GM12878 (cell line): Measurements from ENCODE around the gene STAG1. TPM values are rescaled to one million over a fixed set of nuclear protein-coding genes. Genes with fewer than 3 reads are reported as not detected.

ENCODE experiments used
- ATAC-seq: fragments of 200-7000 bp; cut with Tn5 transposase; 3 replicates; pipeline ENCODE4 v1.9.1; 2020; ENCODE audit warnings: mild to moderate bottlenecking, moderate library complexity
- BruUV-seq: library from RNA; stranded (reverse); fragments of 400-500 nt; replicated peaks from 2 replicates; lab custom pipeline; 2021; lab: Mats Ljungman, UMichigan
- CTCF ChIA-PET: fragments of 300-600 bp; sonication (Branson Sonifier 250); formaldehyde crosslinking; extraction: SDS; loops from one replicate; lab custom pipeline; 2021; ENCODE audit warnings: inconsistent platforms; lab: Yijun Ruan, JAX
- POLR2A ChIA-PET: fragments of 350-600 bp; formaldehyde crosslinking; extraction: SDS; loops from one replicate; lab custom pipeline; 2021; ENCODE audit warnings: inconsistent platforms; lab: Charles Lee
- RAD21 ChIA-PET: fragments of 300-600 bp; sonication (Branson Sonifier 250); formaldehyde crosslinking; loops from one replicate; lab custom pipeline; 2023; ENCODE audit warnings: antibody characterized with exemption; ENCODE audit not compliant: unreplicated experiment; lab: Charles Lee
- SMC1A ChIA-PET: fragments of 300-600 bp; sonication (Branson Sonifier 250); formaldehyde crosslinking; loops from one replicate; lab custom pipeline; 2023; ENCODE audit not compliant: unreplicated experiment, uncharacterized antibody; lab: Charles Lee
- DNase-seq: peaks from one replicate; pipeline ENCODE4 v3.0.0-alpha.2; 2011; ENCODE audit warnings: low read depth, low spot score
- FAIRE-seq: peaks from 3 replicates; lab custom pipeline; 2011; peaks lifted over from hg19 to GRCh38; lab: Jason Lieb, UNC
- H2AFZ ChIP-seq: 2 replicates; pipeline ENCODE4 v1.6.0; 2011; ENCODE audit warnings: low read depth, low read length, control low read depth; ENCODE audit not compliant: control insufficient read depth
- H3K27ac ChIP-seq: 2 replicates; pipeline ENCODE4 v1.5.1; 2011; ENCODE audit warnings: control low read depth; ENCODE audit not compliant: control insufficient read depth, insufficient read depth
- H3K27me3 ChIP-seq, 2 experiments: replicated peaks in 1 of 2; 2 replicates each; pipeline versions ENCODE4 v1.6.0 to v1.6.1; 2011; ENCODE audit warnings: low read length in 1 of 2; ENCODE audit not compliant: control insufficient read depth in 2 of 2, insufficient read depth in 2 of 2
- H3K36me3 ChIP-seq, 2 experiments: 2 replicates each; pipeline ENCODE4 v1.5.1; 2011; ENCODE audit warnings: low read length in 1 of 2; ENCODE audit not compliant: control insufficient read depth in 2 of 2, insufficient read depth in 2 of 2
- H3K4me1 ChIP-seq: 2 replicates; pipeline ENCODE4 v1.6.1; 2011; ENCODE audit warnings: mild to moderate bottlenecking, low read length, moderate library complexity, mixed read lengths; ENCODE audit not compliant: control insufficient read depth, insufficient read depth
- H3K4me2 ChIP-seq: 2 replicates; pipeline ENCODE4 v1.6.0; 2011; ENCODE audit warnings: control low read depth; ENCODE audit not compliant: control insufficient read depth, insufficient read depth
- H3K4me3 ChIP-seq: fragments of 200-600 bp; sonication (generic); 2 replicates; pipeline ENCODE4 v1.5.1; 2016
- H3K79me2 ChIP-seq: 2 replicates; pipeline ENCODE4 v1.6.0; 2011; ENCODE audit warnings: low read length; ENCODE audit not compliant: control insufficient read depth, insufficient read depth
- H3K9ac ChIP-seq: 2 replicates; pipeline ENCODE4 v1.8.0; 2011; ENCODE audit warnings: low read length, control low read depth, mixed read lengths; ENCODE audit not compliant: control insufficient read depth, insufficient read depth
- H3K9me3 ChIP-seq: replicated peaks from 3 replicates; pipeline ENCODE4 v1.5.1; 2011; ENCODE audit warnings: mild to moderate bottlenecking, low read length; ENCODE audit not compliant: control insufficient read depth, insufficient read depth
- H4K20me1 ChIP-seq: 2 replicates; pipeline ENCODE4 v1.6.0; 2011; ENCODE audit not compliant: control insufficient read depth, insufficient read depth
- BMI1 ChIP-seq: fragments of 450-650 bp; IDR thresholded peaks from 2 replicates; pipeline ENCODE4 v1.6.1; 2016; ENCODE audit warnings: mild to moderate bottlenecking, moderate library complexity, borderline replicate concordance
- CBX5 ChIP-seq: sonication (generic); IDR thresholded peaks from 2 replicates; pipeline ENCODE4 v1.6.1; 2016; ENCODE audit warnings: low read depth, moderate library complexity, mild to moderate bottlenecking, inconsistent platforms
- CHD4 ChIP-seq: fragments of 200-600 bp; sonication (generic); IDR thresholded peaks from 2 replicates; pipeline ENCODE4 v1.6.1; 2016; ENCODE audit warnings: mild to moderate bottlenecking
- CREM ChIP-seq: IDR thresholded peaks from 2 replicates; pipeline ENCODE4 v1.6.1; 2014; ENCODE audit warnings: antibody characterized with exemption, low read depth
- EGR1 ChIP-seq, 2 experiments: IDR thresholded peaks; 1 replicate in 1 of 2; 2 replicates in 1 of 2; pipeline ENCODE4 v1.6.1; 2011 to 2012; ENCODE audit warnings: low read depth in 2 of 2, low read length in 2 of 2, borderline replicate concordance in 1 of 2, mild to moderate bottlenecking in 1 of 2, moderate library complexity in 1 of 2
- ESRRA ChIP-seq: IDR thresholded peaks from 2 replicates; pipeline ENCODE4 v1.6.1; 2012; ENCODE audit warnings: mild to moderate bottlenecking, low read length, improper control_type of control experiment
- ETV6 ChIP-seq, 2 experiments: fragments of 450-650 bp in 1 of 2; IDR thresholded peaks in 1 of 2; conservative IDR thresholded peaks in 1 of 2; 2 replicates each; pipeline ENCODE4 v1.6.1; 2014; ENCODE audit warnings: antibody characterized with exemption in 1 of 2, borderline replicate concordance in 1 of 2, low read depth in 1 of 2, mild to moderate bottlenecking in 1 of 2, moderate library complexity in 1 of 2
- GABPA ChIP-seq: IDR thresholded peaks from 2 replicates; pipeline ENCODE4 v1.6.1; 2014; ENCODE audit warnings: antibody characterized with exemption, low read depth, mild to moderate bottlenecking, inconsistent platforms
- KLF5 ChIP-seq: fragments of 450-650 bp; IDR thresholded peaks from 2 replicates; pipeline ENCODE4 v1.6.1; 2014; ENCODE audit warnings: mild to moderate bottlenecking; ENCODE audit not compliant: partially characterized antibody
- MEF2B ChIP-seq: fragments of 450-650 bp; IDR thresholded peaks from 2 replicates; pipeline ENCODE4 v1.6.1; 2018; ENCODE audit warnings: mild to moderate bottlenecking, moderate library complexity; ENCODE audit not compliant: partially characterized antibody, poor library complexity, severe bottlenecking
- MYB ChIP-seq: fragments of 150-350 bp; IDR thresholded peaks from 2 replicates; pipeline ENCODE4 v1.6.1; 2014; ENCODE audit warnings: mild to moderate bottlenecking, low read depth, low read length, borderline replicate concordance
- MYC ChIP-seq: IDR thresholded peaks from 2 replicates; pipeline ENCODE4 v1.6.1; 2011; ENCODE audit warnings: mild to moderate bottlenecking, low read length, moderate library complexity, inconsistent platforms; ENCODE audit not compliant: insufficient read depth, insufficient replicate concordance, insufficient read length, severe bottlenecking
- NFXL1 ChIP-seq: fragments of 450-650 bp; IDR thresholded peaks from 2 replicates; pipeline ENCODE4 v1.6.1; 2017; ENCODE audit warnings: antibody characterized with exemption, mild to moderate bottlenecking, borderline replicate concordance
- POLR2A ChIP-seq: IDR thresholded peaks from 2 replicates; pipeline ENCODE4 v1.6.1; 2011; ENCODE audit warnings: low read depth, mild to moderate bottlenecking, low read length
- RBBP5 ChIP-seq: fragments of 200-600 bp; sonication (generic); conservative IDR thresholded peaks from 2 replicates; pipeline ENCODE4 v1.6.1; 2016
- STAT3 ChIP-seq: IDR thresholded peaks from 2 replicates; pipeline ENCODE4 v1.6.1; 2011; ENCODE audit warnings: low read depth, low read length, improper control_type of control experiment
- SUPT20H ChIP-seq: IDR thresholded peaks from 2 replicates; pipeline ENCODE4 v1.6.1; 2011; ENCODE audit warnings: low read depth, mild to moderate bottlenecking, low read length, moderate library complexity, borderline replicate concordance; ENCODE audit not compliant: control insufficient read depth
- TCF7 ChIP-seq: IDR thresholded peaks from 2 replicates; pipeline ENCODE4 v1.6.1; 2014; ENCODE audit warnings: antibody characterized with exemption, borderline replicate concordance
- ZNF384 ChIP-seq: IDR thresholded peaks from 2 replicates; pipeline ENCODE4 v1.6.1; 2012; ENCODE audit warnings: low read depth, mild to moderate bottlenecking, low read length, improper control_type of control experiment, borderline replicate concordance
- ZSCAN29 ChIP-seq: fragments of 450-650 bp; IDR thresholded peaks from 2 replicates; pipeline ENCODE4 v1.6.1; 2017; ENCODE audit warnings: mild to moderate bottlenecking, moderate library complexity
- WGBS: methylation state at CpG from one replicate; pipeline ENCODE4 v1.1.6; 2016; ENCODE audit warnings: low lambda C conversion rate; ENCODE audit not compliant: insufficient replicate concordance, insufficient coverage; ENCODE audit errors: missing lambda C conversion rate; 5-methylcytosine and 5-hydroxymethylcytosine counted together
- in situ Hi-C: fragments of 300-500 bp; cut with MboI; formaldehyde crosslinking; loops from 9 replicates; pipeline ENCODE4 v1.14.3; 2018; ENCODE audit warnings: mixed read lengths
- intact Hi-C: fragments of 100-400 bp; cut with micrococcal nuclease; formaldehyde crosslinking; loops from one replicate; pipeline ENCODE4 v1.14.2; 2022; ENCODE audit not compliant: unreplicated experiment
- polyA plus RNA-seq, 11 experiments: library from polyadenylated mRNA; depleted of rRNA in 4 of 11; unstranded in 6 of 11; stranded (reverse) in 5 of 11; fragments of >200 nt; fragmentation: Nextera tagmentation in 4 of 11; fragmentation: Illumina TruSeq in 1 of 11; extraction: Ambion mirVana in 4 of 11; extraction: Trizol in 1 of 11; gene quantifications; 1 replicate in 1 of 11; 2 replicates in 10 of 11; pipeline versions ENCODE4 v1.2.1 to v1.2.3, GENCODE V29; 2011 to 2016; ENCODE audit warnings: inconsistent platforms in 2 of 11, missing spikeins in 2 of 11, low read depth in 1 of 11
- total RNA-seq, 4 experiments: library from RNA; depleted of rRNA in 3 of 4; stranded (reverse); fragments of >200 nt in 3 of 4; fragmentation: Illumina TruSeq in 1 of 4; extraction: Trizol in 1 of 4; gene quantifications; 2 replicates each; pipeline versions ENCODE4 v1.2.1 to v1.2.3, GENCODE V29; 2013 to 2021

The STAG1 gene
- total and polyA plus RNA-seq, 10 of the 15 experiments (the other 5 are each of a cell fraction or from before 2014, with no cell fraction given): 4.4 to 30.1 (median 20.2) TPM

- BruUV-seq: no TSS peak
- Histone ChIP-seq H3K79me2 (peaks cover 26% of the 10 kb centered on the region), H3K9ac (no peak overlapping the region), H3K36me3 (no peaks in the 10 kb centered on the region; a peak in 2 of 4 replicates), H3K27me3 (no peaks in the 10 kb centered on the region), H3K9me3 (peaks cover 2% of the 10 kb centered on the region; the same call in 1 of the 3 replicates)
- SMC1A ChIA-PET: interaction anchor here (0.8 to 2.1 kb wide), 2 partner anchors 11 to 34 kb away, joined by 3 to 4 read pairs; no protein-coding TSS in a partner anchor
- intact Hi-C loops: no loop called here
- CTCF ChIA-PET: no interaction called here
- no peak for DNase-seq
- ATAC-seq: no peak
- no peak for TF ChIP-seq CBX5
- no peak for TF ChIP-seq ZNF384
- no peak for TF ChIP-seq STAT3
- TF ChIP-seq TCF7: no peak
- TF ChIP-seq EGR1 (IDR thresholded peaks at IDR 0.05; ENCODE audit: borderline replicate concordance in 1 of 2, low read depth in 2 of 2, low read length in 2 of 2): no peak
- no peak for TF ChIP-seq MYB
- no peak for TF ChIP-seq CHD4
- no peak for TF ChIP-seq RBBP5
- TF ChIP-seq, all 136 proteins: peak for 0
- no peak overlapping the region for H3K4me3 ChIP-seq
- in situ Hi-C loops: no loop called here
- no peak for FAIRE-seq
- no peaks in the 10 kb centered on the region for H4K20me1 ChIP-seq
- H3K27ac ChIP-seq: no peak overlapping the region
- H2AFZ ChIP-seq: no peak overlapping the region
- 93% methylated on average over 1 of the region's 1 CpG for WGBS
- peaks cover 7% of the 10 kb centered on the region for H3K4me1 ChIP-seq
- POLR2A ChIA-PET: no interaction called here
- no peak overlapping the region for H3K4me2 ChIP-seq
- RAD21 ChIA-PET: no interaction called here
Observed at GRCh38 chr3:136670166-136670565, 82.0 kb downstream of the STAG1 start.

- no peak for ATAC-seq
- H3K4me1 ChIP-seq: peaks cover 6% of the 10 kb centered on the region; the same call in 1 of the 2 replicates
- SMC1A ChIA-PET: interaction anchor here (1.2 to 1.3 kb wide), 2 partner anchors 9 to 24 kb away, joined by 3 read pairs; no protein-coding TSS in a partner anchor
- RAD21 ChIA-PET: no interaction called here
- no peak overlapping the region for H3K4me2 ChIP-seq
- in situ Hi-C loops (no loop called here), intact Hi-C loops (no loop called here)
- H2AFZ ChIP-seq: no peak overlapping the region
- peaks cover 16% of the 10 kb centered on the region for H3K79me2 ChIP-seq
- H3K4me3 ChIP-seq: no peak overlapping the region
- POLR2A ChIA-PET: interaction anchor here (0.7 to 0.8 kb wide), 2 partner anchors 9 to 19 kb away, joined by 3 read pairs; no protein-coding TSS in a partner anchor
- no peak overlapping the region for H3K27ac ChIP-seq
- CTCF ChIA-PET: interaction anchor here (1.4 kb wide), 1 partner anchor 10 kb away, joined by 4 read pairs; no protein-coding TSS in a partner anchor
- no peak for FAIRE-seq
- peaks cover 2% of the 10 kb centered on the region; the same call in 1 of the 3 replicates for H3K9me3 ChIP-seq
- no peak overlapping the region for H3K9ac ChIP-seq
- H4K20me1 ChIP-seq: no peaks in the 10 kb centered on the region
- WGBS: 94% methylated on average over 2 of the region's 2 CpGs
- no peak for DNase-seq
- H3K27me3 ChIP-seq: no peaks in the 10 kb centered on the region
- no peaks in the 10 kb centered on the region; a peak in 2 of 4 replicates for H3K36me3 ChIP-seq
- BruUV-seq: no TSS peak
- TF ChIP-seq MYC (no peak), MEF2B (no peak), ZSCAN29 (no peak), BMI1 (no peak), SUPT20H (no peak), CREM (no peak), KLF5 (no peak), ETV6 (conservative IDR thresholded peaks at IDR 0.05 in 1 of 2, IDR thresholded peaks at IDR 0.05 in 1 of 2; ENCODE audit: borderline replicate concordance in 1 of 2, low read depth in 1 of 2) (no peak), ESRRA (no peak), EGR1 (IDR thresholded peaks at IDR 0.05; ENCODE audit: borderline replicate concordance in 1 of 2, low read depth in 2 of 2, low read length in 2 of 2) (no peak), GABPA (no peak), POLR2A (no peak), NFXL1 (no peak)
Observed at GRCh38 chr3:136667081-136667480, 85.1 kb downstream of the STAG1 start.
